A673 (cell line): ENCODE measurements around the gene DNMBP.

Source experiments
- EZH2 ChIP-seq: fragments of 200-600 bp; sonication (generic); IDR thresholded peaks from 2 replicates; pipeline ENCODE4 v1.6.1; 2017; ENCODE audit warnings: borderline replicate concordance, low read depth, mild to moderate bottlenecking, mixed read lengths, antibody characterized with exemption, low read length; ENCODE audit not compliant: poor library complexity, severe bottlenecking
- TF ChIP-seq, protein P1 (sequence below): fragments of 300-800, 200-600 bp; sonication (generic); conservative IDR thresholded peaks from 2 replicates; pipeline ENCODE4 v1.5.1; 2017; ENCODE audit warnings: low read depth, mild to moderate bottlenecking, antibody characterized with exemption, low read length, moderate library complexity, mixed read lengths

DNA sequence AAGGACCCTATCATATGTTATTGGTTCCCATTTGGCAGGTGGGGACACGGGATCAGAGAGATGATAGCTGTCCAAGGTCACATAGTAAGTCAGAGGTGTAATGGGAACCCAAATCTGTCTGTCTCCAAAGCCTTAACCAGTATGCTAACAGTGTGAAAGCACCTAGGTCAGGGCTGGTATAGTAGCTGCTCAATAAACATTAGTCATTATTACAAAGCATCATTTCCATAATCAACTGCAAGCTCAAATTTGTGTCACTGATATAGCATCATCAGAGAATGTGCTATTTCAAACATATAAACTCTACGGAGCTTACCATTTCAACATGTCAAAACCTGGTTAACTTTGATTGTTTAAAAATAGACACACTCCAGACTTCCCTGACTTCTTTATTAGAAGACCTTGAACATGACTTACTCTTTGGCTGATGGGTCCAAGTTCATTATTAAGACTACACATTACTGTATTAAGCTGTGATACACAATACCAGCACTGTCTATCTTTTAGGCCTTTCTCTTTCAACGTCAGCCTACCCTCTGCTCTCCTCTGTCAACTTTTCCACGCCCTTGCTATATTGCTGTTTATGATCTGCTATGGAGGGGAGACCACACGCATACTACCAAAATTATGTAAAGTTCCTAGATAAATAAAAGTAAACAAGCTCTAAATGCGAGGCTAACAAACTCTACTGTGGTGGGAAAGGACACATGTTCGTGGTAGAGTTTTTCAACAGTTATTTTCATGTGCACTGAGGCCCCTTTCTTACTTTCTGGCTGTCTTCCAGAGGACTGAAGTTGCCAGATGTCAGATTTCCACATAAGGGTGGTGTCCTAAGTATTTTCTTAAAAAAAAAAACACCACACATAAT is 33.6 kb downstream of the DNMBP start:
- TF ChIP-seq, protein P1, sequence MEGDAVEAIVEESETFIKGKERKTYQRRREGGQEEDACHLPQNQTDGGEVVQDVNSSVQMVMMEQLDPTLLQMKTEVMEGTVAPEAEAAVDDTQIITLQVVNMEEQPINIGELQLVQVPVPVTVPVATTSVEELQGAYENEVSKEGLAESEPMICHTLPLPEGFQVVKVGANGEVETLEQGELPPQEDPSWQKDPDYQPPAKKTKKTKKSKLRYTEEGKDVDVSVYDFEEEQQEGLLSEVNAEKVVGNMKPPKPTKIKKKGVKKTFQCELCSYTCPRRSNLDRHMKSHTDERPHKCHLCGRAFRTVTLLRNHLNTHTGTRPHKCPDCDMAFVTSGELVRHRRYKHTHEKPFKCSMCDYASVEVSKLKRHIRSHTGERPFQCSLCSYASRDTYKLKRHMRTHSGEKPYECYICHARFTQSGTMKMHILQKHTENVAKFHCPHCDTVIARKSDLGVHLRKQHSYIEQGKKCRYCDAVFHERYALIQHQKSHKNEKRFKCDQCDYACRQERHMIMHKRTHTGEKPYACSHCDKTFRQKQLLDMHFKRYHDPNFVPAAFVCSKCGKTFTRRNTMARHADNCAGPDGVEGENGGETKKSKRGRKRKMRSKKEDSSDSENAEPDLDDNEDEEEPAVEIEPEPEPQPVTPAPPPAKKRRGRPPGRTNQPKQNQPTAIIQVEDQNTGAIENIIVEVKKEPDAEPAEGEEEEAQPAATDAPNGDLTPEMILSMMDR, result no peak
- no peak for TF ChIP-seq EZH2
